Fibroblast of gingiva (primary cell): Measurements from ENCODE around the gene WRAP53.
A peak's percentile ranks its signal among the peaks of the same experiment; 100 is the strongest.

Source experiments
- DNase-seq: peaks from one replicate; pipeline ENCODE4 v3.0.0-alpha.2; 2011; ENCODE audit warnings: low read depth

Gene WRAP53

DNA sequence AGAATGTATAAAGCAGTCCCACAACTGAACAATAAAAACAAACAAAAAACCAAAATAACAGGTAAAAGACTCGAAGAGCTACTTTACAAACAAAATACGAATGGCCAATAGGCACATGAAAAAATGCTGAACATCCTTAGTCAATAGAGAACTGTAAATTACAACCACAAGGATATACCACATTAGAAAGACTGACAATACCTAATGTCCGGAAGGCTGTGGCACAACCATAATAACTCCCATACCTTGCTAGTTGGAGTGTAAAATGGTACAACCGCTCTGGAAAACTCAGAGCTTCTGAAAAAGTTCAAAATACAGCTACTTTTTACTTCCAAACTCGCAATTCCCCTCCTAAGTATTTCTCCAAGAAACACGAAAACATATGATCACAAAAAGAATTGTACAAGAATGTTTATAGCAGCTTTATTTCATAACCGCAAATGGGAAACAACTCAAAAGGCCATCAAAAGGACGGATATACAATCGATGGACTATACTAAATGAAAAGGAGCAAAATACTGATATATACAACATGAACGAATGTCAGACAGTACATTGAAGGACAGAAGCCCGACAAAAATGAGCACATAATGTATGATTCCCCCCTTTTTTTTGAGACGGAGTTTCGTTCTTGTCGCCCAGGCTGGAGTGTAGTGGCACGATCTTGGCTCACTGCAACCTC is 3.3 kb upstream of the WRAP53 start:
- DNase-seq, result no peak

DNA sequence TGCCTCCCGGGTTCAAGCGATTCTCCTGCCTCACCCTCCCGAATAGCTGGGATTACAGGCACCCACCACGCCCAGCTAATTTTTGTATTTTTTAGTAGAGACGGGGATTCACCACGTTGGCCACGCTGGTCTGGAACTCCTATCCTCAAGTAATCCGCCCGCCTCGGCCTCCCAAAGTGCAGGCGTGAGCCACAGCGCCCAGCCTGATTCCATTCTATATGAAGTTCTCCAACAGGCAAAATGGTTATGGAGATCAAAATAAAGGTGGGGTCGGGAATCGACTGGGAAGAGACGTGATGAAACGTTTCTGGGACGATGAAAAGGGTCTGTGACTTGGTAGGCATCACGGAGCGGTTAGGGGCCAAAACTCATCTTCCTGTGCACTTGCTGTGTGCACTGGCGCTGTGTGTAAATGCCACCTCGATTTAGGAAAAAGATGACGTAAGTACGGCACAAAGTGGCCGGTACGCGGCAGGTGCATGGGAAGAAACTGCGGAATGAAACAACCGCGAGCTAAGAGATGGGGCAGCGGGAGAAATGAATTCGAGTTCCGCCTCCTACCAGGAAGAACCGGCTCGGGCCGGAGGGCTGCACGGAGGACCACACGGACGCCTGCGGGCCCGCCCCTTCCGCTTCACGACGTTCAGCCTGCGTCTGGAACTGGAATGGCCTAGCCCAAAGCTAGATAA is 2.6 kb upstream of the WRAP53 start:
- peak; percentile 95 for DNase-seq

DNA sequence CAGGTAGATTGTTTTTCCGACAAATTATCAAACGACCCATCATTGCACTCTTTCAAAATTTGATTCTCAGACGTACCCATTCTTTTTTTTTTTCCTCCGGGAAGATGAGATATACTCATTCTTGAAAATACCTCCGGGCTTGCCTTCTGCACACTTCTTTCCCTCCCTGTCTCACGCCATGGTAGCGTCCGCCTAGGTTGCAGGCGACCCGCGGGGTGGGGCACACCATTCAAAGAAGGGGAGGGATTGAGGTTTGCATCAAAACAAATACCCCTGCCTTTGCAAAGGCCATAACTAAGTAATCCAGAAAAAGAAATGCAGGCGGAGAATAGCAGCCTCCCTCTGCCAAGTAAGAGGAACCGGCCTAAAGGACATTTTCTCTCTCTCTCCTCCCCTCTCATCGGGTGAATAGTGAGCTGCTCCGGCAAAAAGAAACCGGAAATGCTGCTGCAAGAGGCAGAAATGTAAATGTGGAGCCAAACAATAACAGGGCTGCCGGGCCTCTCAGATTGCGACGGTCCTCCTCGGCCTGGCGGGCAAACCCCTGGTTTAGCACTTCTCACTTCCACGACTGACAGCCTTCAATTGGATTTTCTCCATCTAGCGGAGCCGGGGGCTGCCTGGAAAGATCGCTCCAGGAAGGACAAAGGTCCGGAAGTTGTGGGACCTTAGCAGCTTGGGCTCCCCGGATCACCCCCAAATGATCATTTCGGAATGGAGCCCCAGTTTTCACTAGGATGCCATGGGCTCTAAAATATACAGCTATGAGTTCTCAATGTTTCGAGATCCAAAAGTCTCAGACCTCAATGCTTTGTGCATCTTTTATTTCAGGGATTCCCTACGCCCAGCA is 1.8 kb upstream of the WRAP53 start:
- DNase-seq, result no peak

DNA sequence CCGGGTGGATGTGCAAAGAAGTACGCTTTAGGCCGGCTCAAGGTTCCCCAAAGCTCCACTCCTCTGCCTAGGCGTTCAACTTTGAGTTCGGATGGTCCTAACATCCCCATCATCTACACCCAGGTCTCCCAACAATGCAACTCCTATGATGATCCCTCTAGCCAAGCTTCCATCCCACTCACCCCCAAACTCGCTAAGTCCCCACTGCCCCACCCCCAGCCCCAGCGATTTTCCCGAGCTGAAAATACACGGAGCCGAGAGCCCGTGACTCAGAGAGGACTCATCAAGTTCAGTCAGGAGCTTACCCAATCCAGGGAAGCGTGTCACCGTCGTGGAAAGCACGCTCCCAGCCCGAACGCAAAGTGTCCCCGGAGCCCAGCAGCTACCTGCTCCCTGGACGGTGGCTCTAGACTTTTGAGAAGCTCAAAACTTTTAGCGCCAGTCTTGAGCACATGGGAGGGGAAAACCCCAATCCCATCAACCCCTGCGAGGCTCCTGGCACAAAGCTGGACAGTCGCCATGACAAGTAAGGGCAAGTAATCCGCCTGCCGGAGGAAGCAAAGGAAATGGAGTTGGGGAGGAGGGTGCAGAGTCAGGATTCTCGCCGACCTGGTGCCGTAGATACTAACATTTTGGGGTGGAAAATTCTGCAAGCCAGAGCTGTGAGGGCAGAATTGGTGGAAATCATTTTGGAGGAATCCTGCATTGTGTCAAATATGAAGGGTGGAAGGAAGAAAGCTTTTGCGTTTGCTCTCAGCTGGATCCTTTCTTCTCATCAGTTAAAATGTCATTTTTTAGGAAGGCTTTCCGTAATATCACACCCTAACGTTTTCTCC is 987 bp upstream of the WRAP53 start, which contains the start of gene TP53:
TSS of gene TP53 (minus strand) at position 419 of the 836 bp plus-strand sequence. CDS start 10,896 bp downstream, outside the sequence.
- DNase-seq, result peak; percentile 91

DNA sequence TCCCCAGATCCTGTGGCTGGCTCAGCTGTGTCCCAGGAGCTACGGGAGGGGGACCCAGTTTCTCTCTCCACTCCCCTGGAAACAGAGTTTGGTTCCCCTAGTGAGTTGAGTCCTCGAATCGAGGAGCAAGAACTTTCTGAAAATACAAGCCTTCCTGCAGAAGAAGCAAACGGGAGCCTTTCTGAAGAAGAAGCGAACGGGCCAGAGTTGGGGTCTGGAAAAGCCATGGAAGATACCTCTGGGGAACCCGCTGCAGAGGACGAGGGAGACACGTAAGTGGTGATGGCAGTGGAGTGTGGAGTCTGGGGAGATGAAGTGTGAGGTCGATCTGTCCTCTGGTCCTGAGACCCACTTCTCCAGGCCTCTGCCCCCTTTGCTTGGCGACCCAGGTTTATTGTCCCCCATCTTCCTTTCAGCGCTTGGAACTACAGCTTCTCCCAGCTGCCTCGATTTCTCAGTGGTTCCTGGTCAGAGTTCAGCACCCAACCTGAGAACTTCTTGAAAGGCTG is 585 bp downstream of the WRAP53 start:
- no peak for DNase-seq

DNA sequence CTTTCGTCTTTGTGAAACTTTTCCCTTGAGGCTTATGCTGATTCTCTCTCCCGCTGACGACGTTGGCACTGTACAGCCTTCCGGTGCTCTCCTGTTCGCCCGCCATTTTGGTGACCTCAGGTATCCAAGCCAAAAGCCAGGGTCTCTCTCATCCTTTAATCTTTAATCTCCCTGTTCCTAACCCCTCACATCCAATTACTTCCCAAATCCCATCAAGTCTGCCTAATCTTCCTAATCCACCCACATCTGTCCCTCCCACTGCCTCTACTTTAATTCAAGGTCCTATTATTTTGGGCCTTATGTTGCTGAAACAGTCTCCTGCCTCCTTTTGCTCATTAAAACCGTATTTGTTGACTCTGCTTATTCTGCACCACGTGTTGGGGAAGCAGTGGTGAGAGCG is 7.3 kb downstream of the WRAP53 start:
- DNase-seq, result no peak

DNA sequence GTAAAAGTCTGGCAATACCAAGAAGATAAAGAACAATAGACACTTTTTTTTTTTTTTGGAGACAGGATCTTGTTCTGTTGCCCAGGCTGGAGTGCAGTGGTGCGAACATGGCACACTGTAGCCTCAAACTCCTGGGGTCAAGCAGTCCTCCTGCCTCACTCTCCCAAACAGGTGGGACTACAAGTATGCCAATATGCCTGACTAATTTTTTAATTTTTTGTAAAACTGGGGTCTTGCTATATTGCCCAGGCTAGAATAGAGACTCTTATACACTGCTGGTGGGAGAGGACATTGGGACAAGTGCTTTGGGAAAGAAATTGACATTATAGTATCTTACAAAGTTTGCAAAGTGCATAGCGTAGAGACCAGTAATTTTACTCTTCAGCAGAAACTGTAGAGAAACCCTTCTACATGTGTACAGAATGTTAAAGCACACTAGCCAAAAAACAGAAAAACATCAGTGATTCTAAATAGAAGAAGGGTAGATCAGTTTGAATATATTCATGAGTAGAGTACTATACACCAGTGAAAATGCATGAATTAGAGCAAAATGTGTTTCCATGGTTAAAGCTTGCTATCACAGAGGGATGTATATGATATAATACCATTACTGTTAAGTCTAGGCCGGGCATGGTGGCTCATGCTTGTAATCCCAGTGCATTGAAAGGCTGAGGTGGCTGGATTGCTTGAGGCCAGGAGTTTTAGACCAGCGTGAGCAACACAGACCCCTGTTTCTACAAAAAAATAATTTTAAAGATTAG is 9.7 kb downstream of the WRAP53 start:
- no peak for DNase-seq

DNA sequence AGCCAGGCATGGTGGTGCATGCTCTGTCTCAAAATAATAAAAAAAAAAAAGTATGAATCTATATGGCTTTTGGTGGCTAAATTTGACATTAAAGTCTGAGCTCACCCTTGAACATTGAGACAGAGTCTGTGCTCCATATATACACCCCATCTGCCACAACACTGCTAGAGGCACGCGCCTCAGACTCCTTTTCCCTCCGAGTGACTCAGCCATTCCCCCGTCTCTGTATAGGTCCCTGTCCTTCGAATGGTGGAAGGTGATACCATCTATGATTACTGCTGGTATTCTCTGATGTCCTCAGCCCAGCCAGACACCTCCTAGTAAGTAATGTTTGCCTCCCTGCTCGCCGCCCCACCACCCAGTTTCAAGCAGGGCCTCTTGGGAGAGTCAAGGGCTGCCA is 12.2 kb downstream of the WRAP53 start:
- no peak for DNase-seq

DNA sequence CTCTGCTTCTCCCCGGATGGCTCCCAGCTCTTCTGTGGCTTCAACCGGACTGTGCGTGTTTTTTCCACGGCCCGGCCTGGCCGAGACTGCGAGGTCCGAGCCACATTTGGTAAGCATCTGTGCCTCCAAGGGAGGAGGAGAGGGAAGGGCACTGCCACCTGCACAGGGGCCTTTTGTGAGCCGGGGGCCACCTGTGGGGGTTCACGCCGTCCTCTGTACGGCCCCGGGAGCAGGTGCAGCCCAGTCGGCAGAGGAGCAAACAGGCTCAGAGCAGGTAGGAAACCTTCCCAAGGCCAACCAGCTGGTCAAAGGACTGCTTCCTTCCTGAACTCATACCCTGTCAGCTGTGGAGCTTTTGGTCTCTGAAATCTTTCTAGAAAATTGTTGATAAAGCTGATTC is 13.4 kb downstream of the WRAP53 start:
- no peak for DNase-seq

DNA sequence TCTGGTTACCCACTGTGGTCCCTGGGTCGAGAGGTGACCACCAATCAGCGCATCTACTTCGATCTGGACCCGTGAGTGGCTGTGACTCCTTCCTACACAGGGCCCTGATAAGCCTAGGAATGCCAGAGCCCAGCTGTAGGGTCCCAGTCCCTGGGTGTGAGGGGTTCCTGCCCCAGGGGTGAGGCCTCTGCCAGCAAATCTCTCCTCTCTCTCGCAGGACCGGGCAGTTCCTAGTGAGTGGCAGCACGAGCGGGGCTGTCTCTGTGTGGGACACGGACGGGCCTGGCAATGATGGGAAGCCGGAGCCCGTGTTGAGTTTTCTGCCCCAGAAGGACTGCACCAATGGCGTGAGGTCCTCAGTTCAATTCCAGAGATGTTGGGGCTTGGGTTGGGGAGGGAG is 14.5 kb downstream of the WRAP53 start:
- DNase-seq, result no peak

DNA sequence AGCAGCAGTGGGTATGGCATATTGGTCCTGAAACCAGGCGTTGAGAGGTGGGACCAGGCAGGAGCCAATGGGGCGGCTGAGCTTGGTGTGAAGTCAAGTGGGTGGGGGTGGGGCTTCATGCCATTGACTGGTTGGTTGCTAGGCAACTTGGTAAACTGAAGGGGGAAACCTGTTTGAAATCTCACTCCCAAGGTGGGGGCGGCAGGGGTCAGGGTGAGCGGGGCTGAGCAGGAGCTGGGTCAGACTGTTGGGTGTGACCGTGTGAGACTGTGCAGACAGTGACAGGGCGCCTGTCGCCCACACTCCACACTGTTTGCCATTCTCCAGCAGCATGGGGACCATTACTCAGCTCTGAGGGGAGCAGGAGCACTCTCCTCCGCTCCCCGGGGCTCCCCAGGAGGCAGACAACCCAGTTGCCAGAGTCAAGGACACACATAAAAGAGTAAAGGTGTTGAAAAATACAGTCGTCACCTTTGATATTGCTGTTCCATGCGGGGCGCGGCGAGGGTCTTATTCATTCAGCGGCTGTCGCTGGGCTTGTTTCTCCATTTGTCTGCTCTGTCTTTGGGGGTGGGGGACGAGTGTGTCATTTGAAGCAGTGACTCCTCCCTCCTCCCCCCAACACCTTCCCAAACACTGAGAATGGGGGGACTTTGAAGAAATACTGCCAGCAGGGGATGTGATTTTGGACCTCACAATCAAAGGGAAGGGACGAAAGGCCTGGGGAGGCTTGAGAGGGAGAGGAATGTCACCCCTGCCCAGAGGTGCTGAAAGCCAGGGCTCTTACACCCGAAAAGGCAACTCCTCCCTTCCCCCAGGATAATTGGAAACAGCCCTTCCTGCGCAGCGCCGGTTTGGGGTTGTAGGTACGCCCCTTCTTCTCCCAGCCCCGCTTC is 15.6 kb downstream of the WRAP53 start:
- peak; percentile 43 for DNase-seq

DNA sequence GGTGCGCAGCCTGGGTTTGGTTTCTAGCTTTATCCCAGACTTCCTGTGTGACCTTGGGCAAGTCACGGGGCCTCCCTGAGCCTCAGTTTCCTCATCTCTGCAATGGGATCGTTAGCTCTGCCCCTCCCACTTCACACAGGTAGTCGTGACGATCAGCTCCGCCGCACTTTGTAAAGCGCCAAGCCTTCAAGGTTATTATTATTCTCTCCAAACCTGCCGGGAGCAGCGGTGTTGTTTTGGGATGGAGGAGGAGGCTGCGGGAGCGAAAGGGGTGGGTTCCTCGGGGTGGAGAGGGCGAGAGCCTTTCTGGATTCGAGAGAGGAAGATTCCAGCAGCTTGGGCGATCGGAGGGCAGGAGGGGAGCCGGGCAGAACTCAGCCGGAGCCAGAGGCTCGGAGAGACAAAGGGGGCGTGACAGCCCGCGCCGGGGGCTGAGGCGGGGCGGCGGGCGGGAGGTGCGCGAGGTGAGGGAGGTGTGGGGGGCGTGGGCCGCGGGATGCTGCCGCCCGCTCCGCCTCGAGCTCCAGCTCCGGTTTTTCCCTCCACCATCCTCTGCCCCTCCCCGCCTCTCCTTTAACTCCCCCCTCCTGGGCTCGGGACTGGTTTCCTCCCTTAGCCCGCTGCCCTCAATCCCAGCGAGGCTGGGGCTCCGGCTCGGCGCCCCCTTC is 16.5 kb downstream of the WRAP53 start, which contains the start of gene EFNB3:
TSS of gene EFNB3 (plus strand) at position 602 of the 668 bp plus-strand sequence. CDS start 397 bp downstream, outside the sequence.
- DNase-seq, result peak; percentile 24

DNA sequence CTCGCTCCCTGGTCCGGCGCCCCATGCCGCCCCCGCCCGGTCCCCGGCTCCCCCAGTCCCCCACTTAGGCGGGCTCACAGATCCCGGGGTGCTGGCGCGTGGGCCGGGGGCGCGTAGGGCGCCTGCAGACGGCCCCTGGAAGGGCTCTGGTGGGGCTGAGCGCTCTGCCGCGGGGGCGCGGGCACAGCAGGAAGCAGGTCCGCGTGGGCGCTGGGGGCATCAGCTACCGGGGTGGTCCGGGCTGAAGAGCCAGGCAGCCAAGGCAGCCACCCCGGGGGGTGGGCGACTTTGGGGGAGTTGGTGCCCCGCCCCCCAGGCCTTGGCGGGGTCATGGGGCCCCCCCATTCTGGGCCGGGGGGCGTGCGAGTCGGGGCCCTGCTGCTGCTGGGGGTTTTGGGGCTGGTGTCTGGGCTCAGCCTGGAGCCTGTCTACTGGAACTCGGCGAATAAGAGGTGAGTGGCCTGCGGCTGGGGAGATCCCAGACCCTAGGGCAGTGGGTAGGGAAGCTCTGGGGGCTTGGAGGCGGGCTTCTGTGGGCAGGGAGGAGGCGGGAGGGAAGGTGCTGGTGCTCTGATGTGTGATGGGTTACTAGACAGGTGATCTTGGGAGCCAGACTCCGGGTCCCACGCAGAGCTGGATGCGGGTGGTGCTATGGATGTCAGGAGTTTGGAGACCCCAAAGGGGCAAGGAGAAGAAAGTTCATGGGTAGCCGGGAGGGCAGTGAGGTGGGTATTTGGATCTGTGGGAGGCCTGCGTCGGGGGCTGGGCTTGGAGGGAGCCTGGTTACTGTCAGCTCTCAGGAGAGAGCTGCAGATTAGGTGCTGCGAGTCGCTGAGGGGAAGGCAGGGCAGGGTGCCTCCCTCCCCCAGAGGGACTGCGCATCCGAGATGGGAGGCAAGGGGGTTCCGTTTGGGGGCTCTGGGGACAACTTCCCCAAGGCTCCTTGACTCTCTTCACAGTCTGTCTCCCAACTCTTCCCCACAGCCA is 17.3 kb downstream of the WRAP53 start:
- no peak for DNase-seq

DNA sequence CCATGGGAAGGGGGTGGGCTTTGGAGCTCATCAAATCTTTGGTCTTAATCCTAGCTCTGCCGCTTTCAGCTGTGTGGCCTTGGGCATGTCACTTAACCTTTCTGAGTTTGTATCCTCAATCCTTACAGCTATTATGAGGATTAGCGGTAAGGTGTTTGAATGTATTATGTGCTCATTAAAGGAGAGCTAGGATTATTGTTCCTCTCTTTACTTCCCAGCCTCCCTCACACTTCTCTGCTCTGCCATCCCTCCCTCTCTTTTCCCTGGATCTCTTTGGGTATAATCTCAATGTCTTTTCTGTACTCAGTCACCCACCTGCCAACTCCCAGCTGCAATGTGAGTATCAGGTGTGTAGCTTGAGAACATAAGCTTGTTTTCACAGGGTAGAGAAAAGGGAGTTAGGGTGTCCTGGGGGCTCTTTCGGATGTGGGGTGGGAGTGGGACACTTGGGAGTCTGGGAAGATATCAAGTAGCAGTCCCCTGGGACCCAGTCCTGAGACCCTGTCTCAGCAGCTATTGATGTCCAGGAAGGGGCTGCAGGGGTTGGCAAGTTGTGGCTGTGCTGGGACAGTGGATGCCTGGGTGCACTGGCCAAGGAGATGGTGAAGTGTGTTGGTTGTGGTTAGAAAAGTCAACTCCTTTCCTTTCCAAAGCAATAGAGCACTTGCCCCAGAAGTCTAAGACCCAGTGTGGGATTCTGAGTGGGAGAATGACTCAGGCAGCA is 18.5 kb downstream of the WRAP53 start:
- DNase-seq, result no peak

DNA sequence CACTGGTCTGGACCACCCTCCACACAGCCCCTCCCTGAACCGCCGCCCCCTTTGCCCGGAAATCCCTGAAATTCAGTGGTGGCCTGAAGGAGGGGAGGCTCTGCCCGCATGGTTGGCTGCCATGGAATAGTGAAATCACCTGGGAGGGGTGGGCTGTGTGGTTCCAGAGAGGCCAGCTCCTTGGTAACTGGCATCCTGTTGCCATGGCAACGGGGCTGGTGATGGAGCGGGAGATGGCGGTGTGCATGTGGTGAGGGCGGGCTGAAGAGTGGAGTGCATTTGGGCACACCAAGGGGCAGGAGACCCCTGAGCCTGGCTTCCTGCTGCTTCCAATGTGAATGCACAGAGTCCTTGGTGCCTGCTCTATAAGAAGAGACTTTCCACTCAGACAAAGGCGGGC is 19.2 kb downstream of the WRAP53 start:
- no peak for DNase-seq

DNA sequence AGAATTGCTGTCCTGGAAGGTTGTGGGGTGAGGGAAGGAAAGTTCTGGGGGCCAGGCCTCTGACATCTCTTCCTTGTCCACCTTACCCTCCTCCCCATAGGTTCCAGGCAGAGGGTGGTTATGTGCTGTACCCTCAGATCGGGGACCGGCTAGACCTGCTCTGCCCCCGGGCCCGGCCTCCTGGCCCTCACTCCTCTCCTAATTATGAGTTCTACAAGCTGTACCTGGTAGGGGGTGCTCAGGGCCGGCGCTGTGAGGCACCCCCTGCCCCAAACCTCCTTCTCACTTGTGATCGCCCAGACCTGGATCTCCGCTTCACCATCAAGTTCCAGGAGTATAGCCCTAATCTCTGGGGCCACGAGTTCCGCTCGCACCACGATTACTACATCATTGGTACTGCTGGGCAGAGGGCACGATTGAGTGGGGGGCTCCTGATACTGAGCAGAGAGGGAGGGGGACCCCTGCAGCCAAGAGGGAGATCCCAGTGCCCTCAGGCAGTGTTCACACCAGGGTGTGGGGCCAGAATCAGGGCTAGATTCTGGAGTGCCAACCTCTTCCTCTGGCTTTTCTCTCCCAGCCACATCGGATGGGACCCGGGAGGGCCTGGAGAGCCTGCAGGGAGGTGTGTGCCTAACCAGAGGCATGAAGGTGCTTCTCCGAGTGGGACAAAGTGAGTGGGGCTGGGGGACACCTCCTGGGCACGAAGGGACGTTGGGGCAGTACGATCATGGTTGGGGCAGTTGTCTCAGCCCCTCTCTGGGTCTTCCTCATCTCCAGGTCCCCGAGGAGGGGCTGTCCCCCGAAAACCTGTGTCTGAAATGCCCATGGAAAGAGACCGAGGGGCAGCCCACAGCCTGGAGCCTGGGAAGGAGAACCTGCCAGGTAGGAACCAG is 19.8 kb downstream of the WRAP53 start:
- no peak for DNase-seq
